NCI-H1092 (cell line): ENCODE measurements around the gene ZNF888.
"Not testable (repeated sequence)": the region's sequence is repeated elsewhere in the genome, so short reads cannot be mapped to it uniquely, and the experiment has no call there.

Experiments used
- DNase-seq: peaks from one replicate; lab custom pipeline; 2025; lab: John Stamatoyannopoulos, UW

ZNF888 gene

DNA sequence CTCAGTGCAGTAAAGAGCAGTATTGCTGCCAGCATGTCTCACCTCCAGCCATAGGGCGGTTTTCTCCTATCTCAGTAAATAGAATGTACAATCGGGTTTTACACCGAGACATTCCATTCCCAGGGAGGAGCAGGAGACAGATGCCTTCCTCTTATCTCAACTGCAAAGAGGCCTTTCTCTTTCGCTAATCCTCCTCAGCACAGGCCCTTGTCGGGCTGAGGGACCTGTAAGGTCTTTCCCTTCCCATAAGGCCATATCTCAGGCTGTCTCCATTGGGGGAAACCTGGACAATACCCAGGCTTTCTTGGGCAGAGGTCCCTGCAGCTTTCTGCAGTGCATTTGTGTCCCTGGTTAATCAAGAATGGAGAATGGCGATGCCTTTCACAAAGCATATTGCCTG is 50.2 kb downstream of the ZNF888 start:
- DNase-seq, result not testable (repeated sequence)

DNA sequence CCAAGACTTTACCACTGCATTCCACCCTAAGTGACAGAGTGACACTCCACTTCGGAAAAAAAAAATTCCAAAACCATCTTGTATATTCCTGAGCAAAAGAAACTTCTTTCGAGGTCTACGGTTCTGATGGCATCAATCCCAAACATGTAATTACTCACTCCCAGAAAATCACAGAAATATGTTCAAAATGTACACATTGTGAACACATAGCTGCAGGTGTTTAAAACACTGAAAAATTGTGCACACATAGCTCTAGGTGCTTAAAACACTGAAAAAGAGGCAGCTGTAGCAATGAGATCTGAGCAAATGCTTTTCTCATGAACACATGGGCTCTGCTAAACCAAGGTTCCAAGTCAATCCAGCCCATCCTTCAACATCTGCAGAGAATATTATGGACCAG is 51.8 kb downstream of the ZNF888 start:
- no peak for DNase-seq

DNA sequence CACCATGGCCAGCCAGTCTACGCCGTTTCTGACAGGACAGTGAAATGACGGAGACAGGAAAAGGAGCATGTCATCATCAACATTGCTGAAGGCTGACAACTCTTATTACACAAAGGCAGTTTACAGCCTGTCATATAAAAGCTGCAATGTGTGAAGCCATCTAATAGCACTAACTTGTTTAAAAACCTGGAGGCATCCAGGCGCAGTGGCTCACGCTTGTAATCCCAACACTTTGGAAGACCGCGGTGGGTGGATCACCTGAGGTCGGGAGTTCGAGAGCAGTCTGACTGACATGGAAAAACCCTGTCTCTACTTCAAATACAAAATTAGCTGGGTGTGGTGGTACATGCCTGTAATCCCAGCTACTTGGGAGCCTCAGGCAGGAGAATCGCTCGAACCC is 55.2 kb downstream of the ZNF888 start:
- not testable (repeated sequence) for DNase-seq

DNA sequence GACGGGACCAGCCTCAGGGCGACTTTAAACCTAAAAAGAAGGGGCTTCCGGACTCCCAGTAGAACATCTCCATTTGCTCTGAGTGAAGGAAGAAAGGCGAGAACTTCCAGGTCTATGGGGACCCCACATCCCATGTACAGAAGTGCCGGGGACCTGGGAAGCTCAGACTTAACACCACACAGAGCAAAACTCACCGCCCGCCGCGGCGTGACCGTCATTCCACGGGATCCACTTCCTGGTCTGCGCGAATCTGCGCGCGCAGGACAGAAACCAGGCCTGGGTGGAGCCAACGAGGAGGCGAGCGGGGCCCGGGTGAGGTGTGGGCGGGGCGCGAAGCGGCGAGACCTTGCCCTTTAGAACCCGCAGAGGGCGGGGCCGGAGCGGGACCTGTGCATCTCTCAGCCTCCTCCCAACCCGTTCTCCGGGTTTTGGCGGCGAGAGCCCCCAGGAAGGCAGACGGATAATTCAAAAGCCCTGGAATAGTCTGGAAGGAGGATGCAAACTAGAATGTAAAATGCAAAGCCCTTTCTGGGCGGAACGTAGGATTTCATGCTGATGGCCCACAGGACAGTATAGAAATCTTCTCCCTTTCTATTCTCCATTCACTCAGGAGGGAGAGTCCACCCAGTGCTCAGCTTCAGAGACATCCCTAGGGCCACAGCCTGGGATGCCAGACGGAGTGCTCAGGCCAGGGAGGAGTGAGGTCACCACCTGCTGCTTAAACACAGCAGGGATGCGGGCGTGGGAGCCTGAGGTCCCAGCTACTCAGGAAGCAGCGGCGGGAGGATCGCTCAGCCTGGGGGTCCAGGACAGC is 65.6 kb downstream of the ZNF888 start, which contains the start of gene ZNF468:
Gene ZNF468 (minus strand): TSS at position 242 of the 814 bp plus-strand sequence. CDS start 3,347 bp downstream, outside the sequence.
- peak; percentile 1 for DNase-seq

DNA sequence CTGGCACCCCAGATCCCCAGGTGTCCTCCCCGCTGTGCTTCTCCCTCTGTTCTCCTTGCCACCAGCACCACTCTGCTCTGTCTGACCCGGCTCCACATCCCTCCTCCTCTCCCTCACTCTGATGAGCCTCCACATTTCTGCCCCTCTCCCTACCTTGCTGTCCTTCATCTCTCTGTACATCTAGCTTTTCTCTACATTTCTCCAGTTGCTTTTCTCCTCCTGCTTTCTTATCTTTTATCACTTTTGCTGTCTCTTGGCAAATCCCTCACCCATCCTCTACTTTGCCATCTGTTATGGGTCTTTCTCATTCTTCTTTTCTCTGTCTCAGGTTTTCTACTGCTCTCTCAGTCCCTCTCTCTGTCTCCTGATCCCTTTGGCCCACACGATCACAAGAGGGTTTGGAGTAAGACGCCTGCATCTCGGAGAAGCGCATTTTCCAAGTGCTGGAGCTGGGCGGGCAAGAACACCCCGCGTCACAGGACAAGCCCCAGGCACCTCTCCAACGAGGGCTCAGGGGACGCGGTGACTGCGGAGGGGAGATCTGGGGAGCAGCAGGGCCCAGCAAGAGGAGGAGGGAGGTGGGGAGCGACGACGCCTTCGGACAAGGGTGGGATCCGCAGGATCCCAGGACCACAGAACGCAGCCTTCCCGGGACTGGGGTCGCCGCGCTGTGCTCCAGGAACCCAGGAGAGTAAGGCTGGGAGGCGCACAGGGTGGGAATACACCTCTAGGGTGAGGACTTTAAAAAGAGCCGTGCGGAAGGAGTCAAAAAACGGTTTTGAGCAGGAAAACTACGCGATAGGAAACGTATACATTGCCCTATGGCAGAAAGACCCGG is 66.5 kb downstream of the ZNF888 start:
- DNase-seq, result not testable (repeated sequence)
